Vagina (tissue), 2 donors: Measurements from ENCODE around the gene GINS1.

Experiments
- CTCF ChIP-seq, 3 experiments: fragments of 450-650 bp in 2 of 3; fragments of 200-600 bp in 1 of 3; sonication (generic) in 1 of 3; IDR thresholded peaks; one replicate each; pipeline ENCODE4 v1.5.1; 2017 to 2019; ENCODE audit warnings: antibody characterized with exemption in 3 of 3, mild to moderate bottlenecking in 2 of 3, moderate library complexity in 2 of 3
- POLR2A ChIP-seq, 2 donors: fragments of 450-650 bp; IDR thresholded peaks; one replicate each; pipeline ENCODE4 v1.6.1; 2017; ENCODE audit warnings: antibody characterized with exemption in 2 of 2, mild to moderate bottlenecking in 2 of 2, moderate library complexity in 2 of 2
- POLR2AphosphoS5 ChIP-seq, 2 donors: sonication (generic); formaldehyde crosslinking; IDR thresholded peaks; one replicate each; pipeline ENCODE4 v1.9.0; 2017; ENCODE audit warnings: antibody characterized with exemption in 2 of 2, mild to moderate bottlenecking in 2 of 2, low read depth in 1 of 2; ENCODE audit not compliant: insufficient read depth in 1 of 2

- TF ChIP-seq POLR2A (IDR thresholded peaks at IDR 0.05) (no peak), CTCF (IDR thresholded peaks at IDR 0.05) (no peak), POLR2AphosphoS5 (IDR thresholded peaks at IDR 0.05; ENCODE audit: insufficient read depth in 1 of 2, low read depth in 1 of 2) (no peak)
These were observed 83.4 kb downstream of the GINS1 start for GRCh38 chr20:25490656-25491445.
